GM12872 (cell line): Measurements from ENCODE around the gene PHOX2A.

Source experiments
- TF ChIP-seq, protein P1 (sequence below): IDR thresholded peaks from 3 replicates; pipeline ENCODE4 v1.5.1; 2011; ENCODE audit warnings: low read depth, mild to moderate bottlenecking, low read length, moderate library complexity; ENCODE audit not compliant: insufficient read depth

PHOX2A gene

DNA sequence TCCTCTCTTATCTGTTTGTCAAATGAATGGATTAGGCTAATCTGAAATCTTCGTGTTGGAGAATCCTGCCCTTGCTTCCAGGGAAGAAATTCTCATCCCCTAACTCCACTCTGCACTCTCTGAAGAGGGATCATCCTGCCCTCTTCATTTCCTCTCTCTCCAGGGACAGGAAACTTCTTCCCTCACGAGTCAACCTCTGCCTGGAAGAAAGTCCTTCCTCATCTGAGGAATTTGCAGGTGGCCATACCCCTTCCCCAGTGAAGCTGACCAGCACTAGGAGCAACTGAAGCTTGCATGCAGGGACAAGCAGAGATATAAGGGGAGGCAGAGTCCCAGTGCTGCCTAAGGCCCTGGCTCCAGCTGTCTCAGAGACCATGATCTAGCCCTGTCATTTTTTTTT, 3.6 kb upstream of the PHOX2A start:
- TF ChIP-seq, protein P1, sequence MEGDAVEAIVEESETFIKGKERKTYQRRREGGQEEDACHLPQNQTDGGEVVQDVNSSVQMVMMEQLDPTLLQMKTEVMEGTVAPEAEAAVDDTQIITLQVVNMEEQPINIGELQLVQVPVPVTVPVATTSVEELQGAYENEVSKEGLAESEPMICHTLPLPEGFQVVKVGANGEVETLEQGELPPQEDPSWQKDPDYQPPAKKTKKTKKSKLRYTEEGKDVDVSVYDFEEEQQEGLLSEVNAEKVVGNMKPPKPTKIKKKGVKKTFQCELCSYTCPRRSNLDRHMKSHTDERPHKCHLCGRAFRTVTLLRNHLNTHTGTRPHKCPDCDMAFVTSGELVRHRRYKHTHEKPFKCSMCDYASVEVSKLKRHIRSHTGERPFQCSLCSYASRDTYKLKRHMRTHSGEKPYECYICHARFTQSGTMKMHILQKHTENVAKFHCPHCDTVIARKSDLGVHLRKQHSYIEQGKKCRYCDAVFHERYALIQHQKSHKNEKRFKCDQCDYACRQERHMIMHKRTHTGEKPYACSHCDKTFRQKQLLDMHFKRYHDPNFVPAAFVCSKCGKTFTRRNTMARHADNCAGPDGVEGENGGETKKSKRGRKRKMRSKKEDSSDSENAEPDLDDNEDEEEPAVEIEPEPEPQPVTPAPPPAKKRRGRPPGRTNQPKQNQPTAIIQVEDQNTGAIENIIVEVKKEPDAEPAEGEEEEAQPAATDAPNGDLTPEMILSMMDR: no peak

DNA sequence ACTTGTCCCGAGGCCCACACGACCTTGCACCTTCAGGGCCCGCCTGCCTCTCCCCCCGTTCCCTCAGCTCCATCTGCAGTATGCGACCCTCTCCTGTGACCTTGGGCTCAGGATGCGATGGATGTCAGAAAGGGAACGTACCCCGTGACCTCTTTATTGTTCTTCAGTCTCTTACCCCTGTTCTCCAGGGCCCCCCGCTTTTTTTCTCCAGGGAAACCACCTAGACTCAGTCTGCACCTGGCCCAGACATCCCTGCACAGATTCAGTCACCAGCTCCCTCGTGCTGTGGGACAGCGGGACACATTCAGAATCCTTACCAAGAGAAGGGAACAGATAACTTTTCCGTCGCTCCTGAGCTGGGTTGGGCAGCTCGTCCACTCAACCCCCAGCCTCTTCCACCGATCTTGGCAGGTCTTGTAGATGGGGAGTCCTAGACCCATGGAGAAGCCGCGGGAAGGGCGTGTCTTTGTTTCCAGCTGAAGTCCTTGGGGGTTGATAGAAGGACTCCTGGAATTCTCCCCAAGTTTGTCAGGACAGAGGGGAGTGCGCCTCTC, 1.4 kb upstream of the PHOX2A start:
- TF ChIP-seq, protein P1: no peak

DNA sequence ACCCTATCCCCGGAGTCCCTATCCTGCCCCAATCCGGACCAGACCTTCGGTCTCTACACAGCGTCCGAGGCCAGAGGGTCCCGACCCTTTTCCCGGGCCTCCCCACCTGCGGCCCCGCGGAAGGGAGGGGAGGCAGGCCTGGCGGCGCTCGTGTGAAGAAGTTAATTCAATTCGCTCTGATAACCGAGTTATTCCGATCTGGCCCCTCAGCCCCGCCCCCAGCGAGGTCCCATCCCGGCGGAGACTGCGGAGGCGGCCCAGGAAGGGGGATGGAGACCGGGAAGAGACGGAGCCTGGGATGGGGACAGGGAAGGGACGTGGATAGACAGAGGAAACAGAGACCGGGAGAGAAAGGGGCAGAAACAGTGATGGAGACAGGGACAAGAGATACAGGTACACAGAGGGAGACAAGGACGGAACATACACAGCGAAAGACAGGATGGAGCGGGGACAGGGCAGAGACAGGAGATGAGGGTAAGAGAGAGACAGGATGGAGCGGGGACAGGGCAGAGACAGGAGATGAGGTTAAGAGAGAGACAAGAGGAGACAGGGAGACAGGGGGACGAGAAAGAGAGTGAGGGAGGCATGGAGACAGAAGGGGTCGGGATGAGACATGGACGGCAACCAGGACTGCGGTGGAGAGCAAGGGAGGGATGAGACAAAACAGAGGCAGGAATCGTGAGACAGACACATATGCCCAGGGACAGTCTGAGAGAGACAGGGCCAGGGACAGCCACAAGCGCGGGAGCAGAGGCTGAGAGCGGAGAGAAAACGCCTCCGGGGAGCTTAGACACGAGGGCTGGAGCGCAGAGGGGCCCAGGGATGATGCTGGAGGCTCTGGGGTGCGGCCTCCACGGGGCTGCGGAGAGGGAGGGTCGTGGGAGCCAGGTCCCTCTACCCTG, 636 bp upstream of the PHOX2A start:
- TF ChIP-seq, protein P1: no peak

DNA sequence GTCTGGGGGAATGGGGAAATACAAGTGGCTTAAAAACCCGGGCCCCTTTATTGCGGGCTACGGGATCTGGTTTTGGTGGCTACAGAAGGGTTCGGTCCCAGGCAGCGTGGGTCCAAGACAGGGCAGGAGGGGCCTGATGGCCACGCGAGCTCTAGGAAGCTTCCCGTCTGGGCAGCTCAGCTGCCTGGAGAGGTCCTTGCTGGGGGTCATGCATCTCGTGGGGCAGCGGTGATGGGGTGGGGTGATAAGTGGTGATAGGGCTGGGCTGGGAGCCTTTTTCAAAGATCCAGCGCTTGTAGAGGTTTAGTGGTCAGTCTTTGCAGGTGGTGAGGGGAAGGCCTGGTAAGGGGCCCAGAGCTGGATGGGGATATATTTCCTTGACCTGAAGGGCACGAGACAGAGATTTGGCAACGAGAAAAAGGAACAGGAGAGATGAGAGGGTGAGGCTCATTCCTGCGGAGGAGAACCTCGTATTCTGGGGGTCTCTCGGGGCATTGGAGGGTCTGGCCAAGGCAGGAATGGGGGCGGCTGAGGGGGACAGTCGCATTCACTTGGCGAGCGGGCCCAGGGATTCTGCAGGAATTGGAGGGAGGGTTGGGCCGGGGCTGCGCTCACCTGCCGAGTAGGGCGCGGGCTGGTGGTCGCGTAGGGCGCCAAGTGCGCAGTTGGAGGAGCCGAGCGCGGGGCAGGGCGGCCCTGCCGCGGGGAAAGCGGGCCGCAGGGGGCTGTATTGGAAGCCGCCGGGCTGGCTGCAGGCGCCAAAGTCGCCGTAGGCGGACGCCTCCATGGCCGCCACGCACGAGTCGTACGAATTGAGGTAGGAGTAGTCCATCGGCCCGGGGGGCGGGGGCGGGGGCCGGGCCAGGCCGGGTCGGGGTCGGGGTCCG, 560 bp downstream of the PHOX2A start:
- TF ChIP-seq, protein P1: no peak

DNA sequence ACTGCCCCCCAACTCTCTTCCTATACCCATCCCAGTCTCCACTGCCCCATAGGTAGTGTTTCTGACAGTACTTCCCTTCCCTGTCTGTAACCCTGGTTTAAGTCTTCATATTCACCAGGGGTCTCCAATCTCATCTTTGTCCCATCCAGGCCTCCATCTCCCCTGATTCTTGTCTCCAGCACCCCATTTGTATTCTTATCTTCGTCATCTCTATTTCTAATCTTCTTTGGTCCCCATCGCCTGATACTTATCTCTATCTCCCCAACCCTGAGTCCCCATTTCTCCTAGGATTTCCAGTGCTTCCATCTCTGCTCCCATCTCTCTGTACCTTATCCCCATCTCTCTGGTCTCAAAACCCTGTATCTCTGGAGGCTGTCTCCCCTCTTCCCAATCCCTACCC, 1.8 kb downstream of the PHOX2A start:
- TF ChIP-seq, protein P1: no peak

DNA sequence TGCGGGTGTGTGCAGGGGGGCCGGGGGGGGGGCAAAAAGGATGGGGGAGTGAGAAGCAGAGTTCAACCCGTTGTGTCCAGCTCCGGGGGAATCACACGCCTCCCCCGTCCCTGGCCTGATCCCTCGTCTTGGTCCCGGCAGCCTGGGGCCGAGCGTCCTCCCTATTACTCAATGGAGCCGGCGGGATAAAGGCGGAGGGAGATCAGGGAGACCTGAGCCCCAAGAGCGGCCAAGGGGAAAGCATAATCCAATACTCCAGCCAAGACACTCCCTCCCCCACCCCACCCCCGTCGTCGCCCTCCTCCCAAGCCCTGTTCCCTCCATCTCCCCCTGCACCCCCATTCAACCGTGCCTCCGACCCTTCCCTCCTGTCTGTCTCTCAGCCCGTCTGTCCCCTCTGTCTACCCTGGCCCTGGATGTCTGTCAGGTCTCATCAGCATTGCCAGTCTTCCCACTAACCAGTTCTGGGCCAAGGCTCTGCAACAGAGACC, 2.6 kb downstream of the PHOX2A start:
- TF ChIP-seq, protein P1: no peak
